ENCODE data around the gene TBC1D4.

Gene TBC1D4

DNA sequence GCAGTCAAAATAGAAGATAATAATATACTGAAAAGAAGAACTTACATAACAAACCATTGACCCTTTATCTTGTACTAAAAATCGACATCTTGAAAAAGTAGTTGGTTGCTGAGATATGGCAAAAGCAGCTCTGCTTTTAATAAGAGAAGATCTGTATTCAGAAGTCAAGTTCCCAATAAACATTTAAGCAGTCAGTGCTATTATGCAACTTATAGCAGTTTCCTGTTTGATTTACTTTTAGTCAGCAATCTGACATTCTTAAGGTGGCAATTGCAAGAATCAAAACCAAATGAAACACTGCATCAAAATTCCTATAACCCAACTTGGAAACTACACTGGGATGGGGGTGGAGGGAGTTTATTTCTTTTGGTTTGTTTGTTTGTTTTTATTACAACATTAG is 165.5 kb downstream of the TBC1D4 start:
- Histone ChIP-seq H4K20me1 (ENCODE audit: insufficient read depth, low read length, poor library complexity, severe bottlenecking) (no peaks in the 10 kb centered on the region), H3K4me3 (ENCODE audit: low read length, poor library complexity, severe bottlenecking) (no peak overlapping the region), H3K4me1 (ENCODE audit: insufficient read depth, low read length, poor library complexity, severe bottlenecking) (peaks cover 19% of the 10 kb centered on the region), H3K9me3 (ENCODE audit: insufficient read depth, low read depth, low read length) (no peaks in the 10 kb centered on the region), H3K36me3 (ENCODE audit: insufficient read depth, low read length) (no peaks in the 10 kb centered on the region), H3F3A (ENCODE audit: low read depth) (no peaks in the 10 kb centered on the region), H3K9ac (ENCODE audit: low read depth, low read length, poor library complexity, severe bottlenecking) (no peak overlapping the region), H3K79me2 (ENCODE audit: insufficient read depth, low read length) (no peaks in the 10 kb centered on the region), H3K27me3 (ENCODE audit: insufficient read depth, low read length, poor library complexity, severe bottlenecking) (no peaks in the 10 kb centered on the region), H3K9me2 (replicated peaks; ENCODE audit: low read depth, low read length) (no peaks in the 10 kb centered on the region), H3K4me2 (ENCODE audit: low read depth, low read length, poor library complexity, severe bottlenecking) (no peak overlapping the region), H2AFZ (ENCODE audit: low read length) (no peak overlapping the region)
- TF ChIP-seq, protein P1, sequence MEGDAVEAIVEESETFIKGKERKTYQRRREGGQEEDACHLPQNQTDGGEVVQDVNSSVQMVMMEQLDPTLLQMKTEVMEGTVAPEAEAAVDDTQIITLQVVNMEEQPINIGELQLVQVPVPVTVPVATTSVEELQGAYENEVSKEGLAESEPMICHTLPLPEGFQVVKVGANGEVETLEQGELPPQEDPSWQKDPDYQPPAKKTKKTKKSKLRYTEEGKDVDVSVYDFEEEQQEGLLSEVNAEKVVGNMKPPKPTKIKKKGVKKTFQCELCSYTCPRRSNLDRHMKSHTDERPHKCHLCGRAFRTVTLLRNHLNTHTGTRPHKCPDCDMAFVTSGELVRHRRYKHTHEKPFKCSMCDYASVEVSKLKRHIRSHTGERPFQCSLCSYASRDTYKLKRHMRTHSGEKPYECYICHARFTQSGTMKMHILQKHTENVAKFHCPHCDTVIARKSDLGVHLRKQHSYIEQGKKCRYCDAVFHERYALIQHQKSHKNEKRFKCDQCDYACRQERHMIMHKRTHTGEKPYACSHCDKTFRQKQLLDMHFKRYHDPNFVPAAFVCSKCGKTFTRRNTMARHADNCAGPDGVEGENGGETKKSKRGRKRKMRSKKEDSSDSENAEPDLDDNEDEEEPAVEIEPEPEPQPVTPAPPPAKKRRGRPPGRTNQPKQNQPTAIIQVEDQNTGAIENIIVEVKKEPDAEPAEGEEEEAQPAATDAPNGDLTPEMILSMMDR (conservative IDR thresholded peaks at IDR 0.05; ENCODE audit: low read length), result no peak
- no peak for TF ChIP-seq EZH2phosphoT487 (IDR thresholded peaks at IDR 0.05; ENCODE audit: borderline replicate concordance)

DNA sequence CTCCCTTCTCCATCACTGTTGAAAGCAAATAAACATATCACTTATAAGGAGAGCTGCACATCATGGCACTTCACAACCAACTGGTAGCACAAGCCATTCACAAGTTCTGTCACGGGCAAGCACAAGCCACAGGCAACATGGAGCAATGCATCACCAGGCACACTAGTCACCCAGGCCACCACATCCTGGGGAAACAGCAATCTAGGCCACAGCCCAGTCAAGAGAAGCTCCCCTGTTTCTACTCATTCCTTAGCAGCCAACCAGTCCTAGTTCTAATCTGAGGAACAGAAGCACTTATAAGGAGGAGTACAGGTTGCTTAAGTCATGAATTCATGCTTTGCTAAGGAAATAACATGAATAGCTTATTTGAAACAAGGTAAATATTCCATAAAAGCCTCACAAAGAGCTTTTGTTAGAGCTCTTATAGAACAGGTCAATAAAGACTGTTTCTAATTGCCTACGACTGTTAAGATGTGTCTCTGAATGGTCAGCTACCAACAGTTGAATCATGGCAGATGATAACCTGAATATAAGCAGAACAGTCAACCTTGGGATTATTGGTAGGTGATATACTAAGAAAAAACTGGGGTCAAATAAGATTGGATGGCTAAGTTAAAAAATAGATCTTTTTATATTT is 169.0 kb downstream of the TBC1D4 start:
- H3K9me3 ChIP-seq (ENCODE audit: insufficient read depth, low read depth, low read length), result no peaks in the 10 kb centered on the region
- H3K4me1 ChIP-seq (ENCODE audit: insufficient read depth, low read length, poor library complexity, severe bottlenecking), result peaks cover 13% of the 10 kb centered on the region
- H3K27me3 ChIP-seq (ENCODE audit: insufficient read depth, low read length, poor library complexity, severe bottlenecking), result no peaks in the 10 kb centered on the region
- no peak overlapping the region for H3K9ac ChIP-seq (ENCODE audit: low read depth, low read length, poor library complexity, severe bottlenecking)
- H3F3A ChIP-seq (ENCODE audit: low read depth), result no peaks in the 10 kb centered on the region
- no peaks in the 10 kb centered on the region for H3K79me2 ChIP-seq (ENCODE audit: insufficient read depth, low read length)
- H2AFZ ChIP-seq (ENCODE audit: low read length), result no peak overlapping the region
- no peaks in the 10 kb centered on the region for H4K20me1 ChIP-seq (ENCODE audit: insufficient read depth, low read length, poor library complexity, severe bottlenecking)
- no peaks in the 10 kb centered on the region for H3K9me2 ChIP-seq (replicated peaks; ENCODE audit: low read depth, low read length)
- H3K36me3 ChIP-seq (ENCODE audit: insufficient read depth, low read length), result no peaks in the 10 kb centered on the region
- no peak overlapping the region for H3K4me2 ChIP-seq (ENCODE audit: low read depth, low read length, poor library complexity, severe bottlenecking)
- TF ChIP-seq, protein P1 (conservative IDR thresholded peaks at IDR 0.05; ENCODE audit: low read length), result no peak
- no peak for TF ChIP-seq EZH2phosphoT487 (IDR thresholded peaks at IDR 0.05; ENCODE audit: borderline replicate concordance)
- no peak overlapping the region for H3K4me3 ChIP-seq (ENCODE audit: low read length, poor library complexity, severe bottlenecking)

DNA sequence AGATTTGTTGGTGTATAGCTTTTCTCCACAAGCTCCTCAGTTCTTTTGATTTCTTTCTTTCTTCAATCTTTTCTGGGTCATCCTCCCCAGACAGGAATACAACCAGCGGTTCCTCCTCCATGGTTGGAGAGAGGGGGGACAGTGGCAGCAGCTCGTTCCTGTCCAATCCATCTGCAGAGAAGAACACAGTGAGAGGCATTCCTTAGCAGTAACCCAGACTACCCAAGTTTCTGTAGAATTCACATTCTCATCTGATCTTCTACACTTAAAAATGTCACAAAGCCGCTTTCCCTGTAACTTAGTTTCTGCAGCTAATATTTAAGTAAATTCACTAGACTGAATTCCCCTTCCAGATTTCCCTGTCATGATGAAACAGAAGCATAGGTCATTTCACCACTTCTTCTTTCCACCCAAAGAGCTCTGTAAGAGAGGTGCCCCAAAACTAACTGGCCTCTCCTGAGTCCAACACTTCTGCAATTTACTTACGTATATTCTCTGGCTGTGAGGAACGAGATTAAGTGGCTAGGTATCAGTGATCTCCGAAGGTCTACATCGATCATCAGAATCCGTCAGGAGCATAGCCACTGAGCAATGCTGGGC is 171.9 kb downstream of the TBC1D4 start:
- H3F3A ChIP-seq (ENCODE audit: low read depth), result no peaks in the 10 kb centered on the region
- H3K4me2 ChIP-seq (ENCODE audit: low read depth, low read length, poor library complexity, severe bottlenecking), result no peak overlapping the region
- TF ChIP-seq, protein P1 (conservative IDR thresholded peaks at IDR 0.05; ENCODE audit: low read length), result no peak
- no peak for TF ChIP-seq EZH2phosphoT487 (IDR thresholded peaks at IDR 0.05; ENCODE audit: borderline replicate concordance)
- no peak overlapping the region for H2AFZ ChIP-seq (ENCODE audit: low read length)
- H3K36me3 ChIP-seq (ENCODE audit: insufficient read depth, low read length), result peaks cover 12% of the 10 kb centered on the region; the same call in 1 of the 2 replicates
- H3K9me3 ChIP-seq (ENCODE audit: insufficient read depth, low read depth, low read length), result no peaks in the 10 kb centered on the region
- H3K4me1 ChIP-seq (ENCODE audit: insufficient read depth, low read length, poor library complexity, severe bottlenecking), result peaks cover 8% of the 10 kb centered on the region
- no peak overlapping the region for H3K9ac ChIP-seq (ENCODE audit: low read depth, low read length, poor library complexity, severe bottlenecking)
- H3K4me3 ChIP-seq (ENCODE audit: low read length, poor library complexity, severe bottlenecking), result no peak overlapping the region
- no peaks in the 10 kb centered on the region for H3K27me3 ChIP-seq (ENCODE audit: insufficient read depth, low read length, poor library complexity, severe bottlenecking)
- no peaks in the 10 kb centered on the region for H4K20me1 ChIP-seq (ENCODE audit: insufficient read depth, low read length, poor library complexity, severe bottlenecking)
- H3K9me2 ChIP-seq (replicated peaks; ENCODE audit: low read depth, low read length), result no peaks in the 10 kb centered on the region
- no peaks in the 10 kb centered on the region for H3K79me2 ChIP-seq (ENCODE audit: insufficient read depth, low read length)
